ENCODE data around the gene NPM1. TPM values are rescaled to one million over a fixed set of nuclear protein-coding genes. Genes with fewer than 3 reads are reported as not detected.

Gene NPM1
- total RNA-seq, 1 experiment from 2014 or later, result 3,122 TPM

DNA sequence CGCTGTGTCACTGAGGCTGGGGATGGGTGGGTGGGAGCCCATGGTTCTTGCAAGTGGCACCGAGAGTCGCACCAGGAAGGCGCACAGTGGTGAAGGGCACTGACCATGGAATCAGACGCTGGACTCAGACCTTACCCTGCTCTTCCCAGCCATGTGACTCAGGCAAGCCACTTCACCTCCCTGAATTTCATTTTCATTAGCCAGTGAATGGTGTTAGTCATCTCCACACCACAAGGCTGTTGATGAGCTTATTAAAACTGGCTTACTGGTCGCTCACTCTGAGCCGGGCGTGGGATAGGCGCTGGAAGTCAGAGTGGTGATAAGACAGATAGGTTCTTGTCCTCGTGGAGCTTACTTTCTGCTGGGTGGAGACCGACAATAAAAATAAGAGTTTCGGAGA lies 56.9 kb downstream of the NPM1 start:
- H3K9ac ChIP-seq (ENCODE audit: extremely low read depth, insufficient read length, low read length), result no peak overlapping the region
- no peak overlapping the region for H2BK5ac ChIP-seq (ENCODE audit: insufficient read length, low read length)
- no peak for DNase-seq
- H4K5ac ChIP-seq (ENCODE audit: insufficient read length, low read depth, low read length), result no peak overlapping the region
- no peak overlapping the region for H4K91ac ChIP-seq (ENCODE audit: insufficient read length, low read depth, low read length)
- H3K79me2 ChIP-seq (ENCODE audit: insufficient read depth, low read length), result no peaks in the 10 kb centered on the region
- no peak overlapping the region for H3K4me3 Mint-ChIP-seq
- H3K4me1 ChIP-seq (ENCODE audit: insufficient read depth, low read length), result peaks cover 7% of the 10 kb centered on the region; the same call in 1 of the 2 replicates
- H3K4me2 ChIP-seq (ENCODE audit: insufficient read depth, insufficient read length, low read length), result no peak overlapping the region
- no peaks in the 10 kb centered on the region; a peak in 2 of 7 replicates for H3K36me3 Mint-ChIP-seq (ENCODE audit: insufficient read depth in 1 of 3, low read depth in 3 of 3)
- no peaks in the 10 kb centered on the region for H3K27me3 ChIP-seq (ENCODE audit: insufficient read depth, low read length)
- no peak overlapping the region for H3K56ac ChIP-seq (ENCODE audit: insufficient read length, low read depth, low read length)
- no peak overlapping the region for H4K8ac ChIP-seq (replicated peaks; ENCODE audit: insufficient read length, low read depth, low read length)
- H4K20me1 ChIP-seq (ENCODE audit: control insufficient read depth, insufficient read depth, insufficient read length), result no peaks in the 10 kb centered on the region
- H2BK20ac ChIP-seq (ENCODE audit: low read depth, low read length, poor library complexity, severe bottlenecking), result no peak overlapping the region
- no peak overlapping the region for H2AFZ ChIP-seq (ENCODE audit: low read length)
- no peak overlapping the region for H3K4ac ChIP-seq (ENCODE audit: low read depth, low read length)
- H3K23ac ChIP-seq (ENCODE audit: insufficient read length, low read depth, low read length), result no peak overlapping the region
- H2AK5ac ChIP-seq (ENCODE audit: insufficient read length, low read length), result no peak overlapping the region
- no peak overlapping the region; a peak in 1 of 7 replicates for H3K27ac Mint-ChIP-seq
- no peak overlapping the region for H3K18ac ChIP-seq (ENCODE audit: insufficient read length, low read depth, low read length)
- H3K14ac ChIP-seq (ENCODE audit: insufficient read depth, low read length), result no peak overlapping the region
- H3T11ph ChIP-seq (ENCODE audit: low read length), result no peak overlapping the region
- WGBS (ENCODE audit: extremely low coverage, insufficient read length, low lambda C conversion rate), result no CpG with 5 or more reads among the region's 12 CpGs
- H3K79me1 ChIP-seq (ENCODE audit: insufficient read depth, low read depth, low read length, poor library complexity, severe bottlenecking), result no peaks in the 10 kb centered on the region
- peaks cover 27 to 46% of the 10 kb centered on the region in 2 experiments for H3K4me1 Mint-ChIP-seq
- H3K9me3 Mint-ChIP-seq, result no peaks in the 10 kb centered on the region
- no peaks in the 10 kb centered on the region for H3K9me3 ChIP-seq (ENCODE audit: control insufficient read depth, low read depth, low read length)
- H2BK12ac ChIP-seq (ENCODE audit: insufficient read length, low read depth, low read length), result no peak overlapping the region
- no peak overlapping the region for H2BK15ac ChIP-seq (ENCODE audit: low read depth, low read length)
- no peak overlapping the region for H3K27ac ChIP-seq (ENCODE audit: insufficient read length, low read depth, low read length)
- H2BK120ac ChIP-seq (ENCODE audit: low read depth, low read length, poor library complexity, severe bottlenecking), result no peak overlapping the region
- H3K23me2 ChIP-seq (ENCODE audit: insufficient read length, low read depth, low read length, poor library complexity, severe bottlenecking), result peaks cover 2% of the 10 kb centered on the region
- TF ChIP-seq CTCF (conservative IDR thresholded peaks at IDR 0.05), result no peak
- H3K27me3 Mint-ChIP-seq (ENCODE audit: low read depth), result peaks cover 15% of the 10 kb centered on the region
